Stomach (tissue), 4 donors: ENCODE data around the gene FHAD1.

Experiments
- EP300 ChIP-seq: sonication (generic); formaldehyde crosslinking; IDR thresholded peaks from one replicate; pipeline ENCODE4 v1.6.1; 2017; ENCODE audit warnings: antibody characterized with exemption
- POLR2A ChIP-seq, 4 donors: fragments of 450-650 bp; IDR thresholded peaks; one replicate each; pipeline ENCODE4 v1.6.1; 2016; ENCODE audit warnings: antibody characterized with exemption in 4 of 4, control low read depth in 2 of 4, mild to moderate bottlenecking in 1 of 4, moderate library complexity in 1 of 4

DNA sequence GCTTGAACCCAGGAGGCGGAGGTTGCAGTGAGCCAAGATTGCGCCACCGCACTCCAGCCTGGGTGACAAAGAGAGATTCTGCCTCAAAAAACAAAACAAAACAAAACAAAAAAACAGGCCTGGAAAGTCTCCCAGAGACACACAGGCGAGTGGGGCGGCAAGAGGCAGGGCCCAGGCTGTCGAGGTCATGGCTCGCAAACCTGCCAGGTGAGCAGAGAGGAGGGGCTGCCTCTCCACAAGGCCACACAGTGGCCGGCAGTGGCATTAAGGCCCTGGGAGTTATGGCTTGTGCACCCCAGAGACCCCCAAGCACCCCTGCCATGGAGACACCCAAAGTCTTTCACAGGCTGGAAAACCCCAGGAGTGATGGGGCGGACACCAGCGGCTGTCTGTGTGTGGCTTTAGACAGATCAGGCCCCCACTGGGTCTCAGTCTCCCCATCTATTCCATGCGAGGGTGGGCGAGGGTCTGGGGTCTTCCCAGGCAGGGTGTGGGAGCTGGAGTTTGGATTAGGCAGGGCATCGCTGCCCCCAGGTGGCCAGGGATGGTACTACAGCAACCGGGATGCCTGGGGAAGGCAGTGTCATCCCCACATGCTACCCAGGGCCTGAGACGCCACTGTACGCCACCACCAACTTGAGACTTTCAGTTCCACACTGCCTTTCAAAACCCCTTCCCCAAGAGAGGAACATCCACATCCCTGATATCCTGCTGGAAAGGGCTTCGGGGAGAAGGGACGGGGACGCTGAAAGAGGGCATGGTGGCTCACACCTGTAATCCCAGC, 184.0 kb downstream of the FHAD1 start:
- TF ChIP-seq EP300 = no peak
- no peak for TF ChIP-seq POLR2A (IDR thresholded peaks at IDR 0.05)
